GM23338 (cell line): ENCODE data around the gene RNF181. TPM values are rescaled to one million over a fixed set of nuclear protein-coding genes. Genes with fewer than 3 reads are reported as not detected.

Experiments
- ATAC-seq: fragments of 200-7000 bp; cut with Tn5 transposase; 3 replicates; pipeline ENCODE4 v1.9.1; 2020
- DNase-seq: peaks from one replicate; pipeline ENCODE4 v3.0.0-alpha.2; 2015; ENCODE audit warnings: low spot score
- H2AFZ ChIP-seq: fragments of 200-600 bp; sonication (generic); 2 replicates; pipeline ENCODE4 v1.8.0; 2016; ENCODE audit warnings: antibody characterized with exemption, mild to moderate bottlenecking, moderate library complexity
- H3F3A ChIP-seq: fragments of 200-600 bp; sonication (generic); replicated peaks from 2 replicates; pipeline ENCODE4 v1.8.0; 2017; ENCODE audit warnings: antibody characterized with exemption, mixed run types, low read depth
- H3K27ac ChIP-seq: fragments of 200-600 bp; sonication (generic); 2 replicates; pipeline ENCODE4 v1.6.1; 2016; ENCODE audit warnings: low read depth
- H3K27me3 ChIP-seq: fragments of 200-600 bp; sonication (generic); 2 replicates; pipeline ENCODE4 v1.8.0; 2016; ENCODE audit warnings: mild to moderate bottlenecking, mixed run types, moderate library complexity; ENCODE audit not compliant: insufficient read depth
- H3K36me3 ChIP-seq: fragments of 200-600 bp; sonication (generic); 2 replicates; pipeline ENCODE4 v1.8.0; 2016; ENCODE audit warnings: mild to moderate bottlenecking; ENCODE audit not compliant: insufficient read depth
- H3K4me1 ChIP-seq: fragments of 200-600 bp; sonication (generic); 2 replicates; pipeline ENCODE4 v1.8.0; 2016; ENCODE audit warnings: mild to moderate bottlenecking, moderate library complexity; ENCODE audit not compliant: insufficient read depth
- H3K4me2 ChIP-seq: fragments of 200-600 bp; sonication (generic); 2 replicates; pipeline ENCODE4 v1.7.1; 2017; ENCODE audit warnings: mixed run types
- H3K4me3 ChIP-seq: fragments of 200-600 bp; sonication (generic); 2 replicates; pipeline ENCODE4 v1.6.1; 2016; ENCODE audit warnings: mixed run types
- H3K79me2 ChIP-seq: fragments of 200-600 bp; sonication (generic); replicated peaks from 2 replicates; pipeline ENCODE4 v1.8.0; 2017; ENCODE audit warnings: mild to moderate bottlenecking; ENCODE audit not compliant: insufficient read depth
- H3K9me2 ChIP-seq: fragments of 200-600 bp; sonication (generic); 2 replicates; pipeline ENCODE4 v1.8.0; 2017; ENCODE audit not compliant: insufficient read depth
- H4K20me1 ChIP-seq: fragments of 200-600 bp; sonication (generic); replicated peaks from 2 replicates; pipeline ENCODE4 v1.8.0; 2017; ENCODE audit warnings: mild to moderate bottlenecking; ENCODE audit not compliant: insufficient read depth
- H3K27ac Mint-ChIP-seq: 2 replicates; pipeline ENCODE4 v1.8.0; 2020; ENCODE audit warnings: inconsistent platforms, mild to moderate bottlenecking, moderate library complexity, mixed read lengths
- H3K27me3 Mint-ChIP-seq: 3 replicates; pipeline ENCODE4 v1.8.0; 2022; ENCODE audit warnings: low read depth, mild to moderate bottlenecking, moderate library complexity, mixed read lengths, inconsistent platforms; ENCODE audit not compliant: insufficient read depth, poor library complexity
- H3K36me3 Mint-ChIP-seq: 3 replicates; pipeline ENCODE4 v1.8.0; 2021; ENCODE audit warnings: low read depth, mild to moderate bottlenecking, inconsistent platforms, moderate library complexity, mixed read lengths
- H3K4me1 Mint-ChIP-seq: 3 replicates; pipeline ENCODE4 v1.8.0; 2020; ENCODE audit warnings: mild to moderate bottlenecking, inconsistent platforms, mixed read lengths
- H3K4me3 Mint-ChIP-seq: 3 replicates; pipeline ENCODE4 v1.8.0; 2021; ENCODE audit warnings: moderate library complexity, mild to moderate bottlenecking, inconsistent platforms, mixed read lengths
- H3K9me3 Mint-ChIP-seq: 3 replicates; pipeline ENCODE4 v1.8.0; 2020; ENCODE audit warnings: moderate library complexity, mild to moderate bottlenecking, inconsistent platforms, mixed read lengths
- CREB1 ChIP-seq: fragments of 250-450 bp; sonication (Bioruptor Pico); IDR thresholded peaks from 2 replicates; pipeline ENCODE4 v1.5.0; 2020; ENCODE audit warnings: low read depth, mild to moderate bottlenecking, moderate library complexity
- CTCF ChIP-seq, 2 experiments: fragments of 200-600 bp in 1 of 2; sonication (generic) in 1 of 2; conservative IDR thresholded peaks; 2 replicates each; pipeline versions ENCODE4 v1.5.1 to v1.6.1; 2016 to 2017; ENCODE audit warnings: antibody characterized with exemption in 2 of 2, low read depth in 2 of 2, mild to moderate bottlenecking in 2 of 2, moderate library complexity in 1 of 2
- EZH2 ChIP-seq: fragments of 200-600 bp; sonication (generic); IDR thresholded peaks from one replicate; pipeline ENCODE4 v1.8.0; 2017; ENCODE audit warnings: antibody characterized with exemption, mild to moderate bottlenecking, low read depth; ENCODE audit not compliant: unreplicated experiment
- JUNB ChIP-seq: IDR thresholded peaks from one replicate; pipeline ENCODE4 v1.6.1; 2016; ENCODE audit warnings: antibody characterized with exemption; ENCODE audit not compliant: unreplicated experiment
- NANOG ChIP-seq: IDR thresholded peaks from 2 replicates; pipeline ENCODE4 v1.6.1; 2016; ENCODE audit warnings: antibody characterized with exemption, borderline replicate concordance
- REST ChIP-seq: IDR thresholded peaks from one replicate; pipeline ENCODE4 v1.6.1; 2018; ENCODE audit warnings: antibody characterized with exemption; ENCODE audit not compliant: unreplicated experiment
- STAT1 ChIP-seq: IDR thresholded peaks from one replicate; pipeline ENCODE4 v1.6.1; 2016; ENCODE audit warnings: antibody characterized with exemption; ENCODE audit not compliant: unreplicated experiment
- ZNF462 ChIP-seq: fragments of 250-450 bp; sonication (Bioruptor Pico); IDR thresholded peaks from 2 replicates; pipeline ENCODE4 v1.5.0; 2020; ENCODE audit warnings: mild to moderate bottlenecking, moderate library complexity
- polyA plus RNA-seq: library from polyadenylated mRNA; unstranded; fragments of >200 nt; fragmentation: Nextera tagmentation; extraction: Ambion mirVana; gene quantifications from 2 replicates; pipeline ENCODE4 v1.2.1, GENCODE V29; 2016
- total RNA-seq: library from RNA; depleted of rRNA; stranded (reverse); fragments of >200 nt; shearing (Covaris generic); gene quantifications from 2 replicates; pipeline ENCODE4 v1.2.3, GENCODE V29; 2014

RNF181 gene
- total and polyA plus RNA-seq, 2 experiments from 2014 or later: 114 to 260 TPM

GRCh38 chr2:85598594-85599340 lies 3.2 kb downstream of the RNF181 start:
- Histone ChIP-seq H3F3A (no peaks in the 10 kb centered on the region), H4K20me1 (0 out of 2 replicates have a peak, but pooled peaks cover 5% of the 10 kb centered on the region), H3K4me3 (no peak overlapping the region), H3K79me2 (peaks cover 20% of the 10 kb centered on the region), H3K27ac (no peak overlapping the region), H2AFZ (no peak overlapping the region), H3K4me2 (no peak overlapping the region), H3K4me1 (peaks cover 6% of the 10 kb centered on the region), H3K27me3 (no peaks in the 10 kb centered on the region), H3K9me2 (no peaks in the 10 kb centered on the region), H3K36me3 (no peaks in the 10 kb centered on the region; the same call in 1 of the 2 replicates)
- ATAC-seq (no peak), DNase-seq (no peak)
- TF ChIP-seq CTCF (conservative IDR thresholded peaks at IDR 0.05; ENCODE audit: low read depth in 2 of 2) (no peak), STAT1 (no peak), JUNB (no peak), REST (no peak), EZH2 (no peak), ZNF462 (CRISPR knock-in tag) (no peak), CREB1 (CRISPR knock-in tag) (no peak), NANOG (no peak)
- Mint-ChIP-seq H3K36me3 (peaks cover 8% of the 10 kb centered on the region; the same call in 1 of the 3 replicates), H3K4me3 (no peak overlapping the region), H3K27me3 (peaks cover 30% of the 10 kb centered on the region), H3K9me3 (peaks cover 3% of the 10 kb centered on the region; the same call in 1 of the 3 replicates), H3K4me1 (peaks cover 12% of the 10 kb centered on the region), H3K27ac (no peak overlapping the region)
